Body of pancreas (tissue), 4 donors: ENCODE results near the gene KAZALD1. TPM values are rescaled to one million over a fixed set of nuclear protein-coding genes. Genes with fewer than 3 reads are reported as not detected.

Experiments used
- ATAC-seq: fragments of 150-250 bp; one replicate; pipeline ENCODE4 v1.9.1; 2016
- DNase-seq, 4 donors: peaks; one replicate each; pipeline ENCODE4 v3.0.0-alpha.2; 2019
- H3K27ac ChIP-seq, 4 donors: fragments of 200-600 bp; sonication (generic); 1 replicate in 3 of 4; 2 replicates in 1 of 4; pipeline versions ENCODE4 v1.5.1 to v1.6.1; 2016 to 2019; ENCODE audit warnings: mild to moderate bottlenecking in 1 of 4, mixed read lengths in 1 of 4, moderate library complexity in 1 of 4
- H3K27me3 ChIP-seq, 2 donors: fragments of 200-600 bp; sonication (generic); one replicate each; pipeline ENCODE4 v1.6.0; 2016; ENCODE audit warnings: mild to moderate bottlenecking in 1 of 2
- H3K36me3 ChIP-seq, 2 donors: fragments of 200-600 bp; sonication (generic); replicated peaks in 1 of 2; 2 replicates each; pipeline ENCODE4 v1.5.1; 2016; ENCODE audit warnings: low read depth in 2 of 2; ENCODE audit not compliant: insufficient read depth in 1 of 2
- H3K4me1 ChIP-seq: fragments of 200-600 bp; sonication (generic); one replicate; pipeline ENCODE4 v1.6.0; 2016
- H3K4me3 ChIP-seq, 2 donors: fragments of 200-600 bp; sonication (generic); 1 replicate in 1 of 2; 2 replicates in 1 of 2; pipeline ENCODE4 v1.5.1; 2016 to 2019
- H3K9me3 ChIP-seq, 3 donors: fragments of 200-600 bp; sonication (generic); 1 replicate in 2 of 3; 2 replicates in 1 of 3; pipeline ENCODE4 v1.5.1; 2016
- CTCF ChIP-seq, 7 experiments: fragments of 450-650 bp in 4 of 7; fragments of 200-600 bp in 3 of 7; sonication (generic) in 3 of 7; IDR thresholded peaks; one replicate each; pipeline ENCODE4 v1.5.1; 2016 to 2019; ENCODE audit warnings: antibody characterized with exemption in 7 of 7
- POLR2A ChIP-seq, 3 donors: fragments of 450-650 bp; IDR thresholded peaks; one replicate each; pipeline ENCODE4 v1.6.1; 2016; ENCODE audit warnings: antibody characterized with exemption in 3 of 3, mild to moderate bottlenecking in 2 of 3
- WGBS, 2 donors: methylation state at CpG; one replicate each; pipeline ENCODE4 v1.1.5; 2017; 5-methylcytosine and 5-hydroxymethylcytosine counted together
- intact Hi-C: fragments of 100-400 bp; cut with DNase I; formaldehyde crosslinking; loops from one replicate; pipeline ENCODE4 v1.15.1; 2023
- total RNA-seq, 2 donors: library from RNA; depleted of rRNA; stranded (reverse); fragments of >200 nt; gene quantifications; one replicate each; pipeline ENCODE4 v1.1.0, GENCODE V29; 2016

KAZALD1 gene
- total RNA-seq, 2 donors from 2014 or later = 1.6 to 1.8 TPM

DNA sequence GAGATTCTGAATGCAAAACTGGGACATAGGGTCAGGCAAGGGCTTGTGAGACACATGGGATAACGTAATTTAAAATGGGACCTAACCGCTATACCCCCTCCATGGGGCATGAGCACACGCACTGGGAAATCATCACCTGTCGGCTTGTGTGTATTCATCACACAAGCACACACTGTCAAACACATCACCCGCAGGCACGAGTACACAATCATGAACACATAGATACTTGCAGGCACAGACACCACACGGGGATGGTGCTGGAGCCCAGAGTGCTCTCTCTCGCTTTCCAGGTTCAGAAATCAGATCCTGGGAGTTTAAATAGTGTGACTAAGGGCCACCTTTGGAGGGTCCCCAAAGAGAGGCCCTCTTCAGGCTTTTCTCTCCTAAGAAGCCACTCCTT, 49.8 kb downstream of the KAZALD1 start:
- TF ChIP-seq CTCF (IDR thresholded peaks at IDR 0.05) = no peak
- no peak for TF ChIP-seq POLR2A (IDR thresholded peaks at IDR 0.05)
- no peak overlapping the region for H3K4me3 ChIP-seq
- intact Hi-C loops = no loop called here
- no peaks in the 10 kb centered on the region for H3K4me1 ChIP-seq
- no peaks in the 10 kb centered on the region for H3K36me3 ChIP-seq
- WGBS, 2 donors = 72 to 96% methylated on average over 4 to 8 of the region's 8 CpGs
- H3K27me3 ChIP-seq = no peaks in the 10 kb centered on the region
- no peak overlapping the region for H3K27ac ChIP-seq
- H3K9me3 ChIP-seq = no peaks in the 10 kb centered on the region
- DNase-seq (no peak), ATAC-seq (no peak)

- WGBS, 2 donors = 24 to 27% methylated on average over 12 of the region's 12 CpGs
- TF ChIP-seq CTCF (IDR thresholded peaks at IDR 0.05) (no peak), POLR2A (IDR thresholded peaks at IDR 0.05) (no peak)
- H3K4me3 ChIP-seq = no peak overlapping the region
- no peaks in the 10 kb centered on the region for H3K9me3 ChIP-seq
- H3K27ac ChIP-seq = no peak overlapping the region
- H3K27me3 ChIP-seq = no peaks in the 10 kb centered on the region
- intact Hi-C loops = no loop called here
- ATAC-seq (no peak), DNase-seq (no peak)
- H3K36me3 ChIP-seq = no peaks in the 10 kb centered on the region
- H3K4me1 ChIP-seq = no peaks in the 10 kb centered on the region
These were observed 51.2 kb downstream of the KAZALD1 start for GRCh38 chr10:101112799-101113594.

- TF ChIP-seq CTCF (IDR thresholded peaks at IDR 0.05) (no peak), POLR2A (IDR thresholded peaks at IDR 0.05) (no peak)
- no peaks in the 10 kb centered on the region for H3K4me1 ChIP-seq
These were observed 52.2 kb downstream of the KAZALD1 start for GRCh38 chr10:101113890-101114403.

DNA sequence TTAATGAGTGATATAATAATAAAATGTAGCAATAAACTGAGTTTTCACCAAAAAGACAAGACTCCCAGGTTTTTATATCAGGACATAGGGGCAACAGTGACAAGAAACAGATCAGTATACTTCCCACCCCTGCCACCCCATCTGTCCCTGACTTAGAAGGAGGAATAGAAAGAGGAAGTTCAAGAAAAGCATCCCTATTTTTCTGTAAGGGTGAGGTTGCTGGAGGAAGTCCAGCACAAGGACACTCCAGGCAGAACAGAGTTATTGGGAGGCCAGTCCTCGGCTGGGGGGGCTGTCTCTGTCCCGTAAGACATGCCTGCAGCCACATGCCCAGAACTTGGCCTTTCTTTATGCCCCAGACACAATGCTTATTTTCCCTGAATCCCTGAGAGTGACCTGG, 52.9 kb downstream of the KAZALD1 start:
- Histone ChIP-seq H3K27me3 (no peaks in the 10 kb centered on the region), H3K27ac (no peak overlapping the region), H3K4me1 (no peaks in the 10 kb centered on the region), H3K4me3 (no peak overlapping the region), H3K9me3 (no peaks in the 10 kb centered on the region), H3K36me3 (no peaks in the 10 kb centered on the region)
- DNase-seq (no peak), ATAC-seq (no peak)
- 47 to 86% methylated on average over 2 of the region's 2 CpGs for WGBS, 2 donors
- intact Hi-C loops = no loop called here
- TF ChIP-seq CTCF (IDR thresholded peaks at IDR 0.05) (no peak), POLR2A (IDR thresholded peaks at IDR 0.05) (no peak)

More at GRCh38 chr10:101113890-101114403, 52.2 kb downstream of the KAZALD1 start:
- Histone ChIP-seq H3K9me3 (no peaks in the 10 kb centered on the region), H3K27ac (no peak overlapping the region), H3K4me3 (no peak overlapping the region), H3K27me3 (no peaks in the 10 kb centered on the region), H3K36me3 (no peaks in the 10 kb centered on the region)
- ATAC-seq = no peak
- no peak for DNase-seq
- intact Hi-C loops = no loop called here
- 56% methylated on average over 2 of the region's 2 CpGs for WGBS, 2 donors

Other genes starting within 250 kb of the KAZALD1 start
- gene SLF2, start 149.0 kb upstream of the KAZALD1 start, total RNA-seq = 10 to 100 TPM; 16.2 to 26.7 TPM
- gene SEMA4G, start 92.5 kb upstream of the KAZALD1 start, total RNA-seq = 10 to 100 TPM; 10.5 to 12.5 TPM
- 10 to 100 TPM; 53.7 to 90.5 TPM for gene MRPL43, start 74.5 kb upstream of the KAZALD1 start, total RNA-seq
- 1 to 10 TPM; 1.8 to 2.3 TPM for gene TWNK, start 74.4 kb upstream of the KAZALD1 start, total RNA-seq
- gene LZTS2, start 62.2 kb upstream of the KAZALD1 start, total RNA-seq = 10 to 100 TPM; 29.7 to 38.4 TPM
- under 1 TPM; 0.52 to 0.66 TPM for gene PDZD7, start 30.9 kb upstream of the KAZALD1 start, total RNA-seq
- gene SFXN3, start 30.8 kb upstream of the KAZALD1 start, total RNA-seq = 10 to 100 TPM; 23.4 to 61.7 TPM
- gene TLX1, start 69.3 kb downstream of the KAZALD1 start, total RNA-seq = under 1 TPM in 1 of 2 donors, not detected in 1; 0.52 TPM
- gene LBX1, start 167.5 kb downstream of the KAZALD1 start, total RNA-seq = not detected